ENCODE measurements around the gene FAM156B. TPM values are rescaled to one million over a fixed set of nuclear protein-coding genes. Genes with fewer than 3 reads are reported as not detected.
"Not testable (repeated sequence)": the region's sequence is repeated elsewhere in the genome, so short reads cannot be mapped to it uniquely, and the experiment has no call there.

The FAM156B gene
- polyA plus RNA-seq, 1 experiment: 49.5 TPM

- Histone ChIP-seq H3K27me3 (ENCODE audit: control insufficient read depth, insufficient read depth, low read length) (no peaks in the 10 kb centered on the region), H3K36me3 (ENCODE audit: control insufficient read depth, insufficient read depth, low read length) (no peaks in the 10 kb centered on the region), H3K4me3 (ENCODE audit: low read depth, low read length) (peak overlapping the region; percentile 60)
- DNase-seq (ENCODE audit: low read depth): peak; percentile 62
- TF ChIP-seq CTCF (IDR thresholded peaks at IDR 0.05; ENCODE audit: insufficient read depth, low read depth, low read length): peak; percentile 69
- CTCF ChIA-PET: interaction anchor here (0.6 to 1.0 kb wide), 4 partner anchors 52 to 673 kb away, joined by 3 to 4 read pairs (median 4); no protein-coding TSS in a partner anchor
- POLR2A ChIA-PET: interaction anchor here (0.6 kb wide), 1 partner anchor 87 kb away, joined by 3 read pairs; no protein-coding TSS in a partner anchor
These were observed 37.8 kb downstream of the FAM156B start for GRCh38 chrX:52934704-52935469.

GRCh38 chrX:52935470-52935784 is 38.3 kb downstream of the FAM156B start:
- H3K27me3 ChIP-seq (ENCODE audit: control insufficient read depth, insufficient read depth, low read length); H3K36me3 ChIP-seq (ENCODE audit: control insufficient read depth, insufficient read depth, low read length); DNase-seq (ENCODE audit: low read depth): not testable (repeated sequence)
- H3K4me3 ChIP-seq (ENCODE audit: low read depth, low read length): peak overlapping the region; percentile 60
- CTCF ChIA-PET: interaction anchor here (0.6 to 1.0 kb wide), 4 partner anchors 51 to 673 kb away, joined by 3 to 4 read pairs (median 4); no protein-coding TSS in a partner anchor
- POLR2A ChIA-PET: interaction anchor here (0.6 kb wide), 1 partner anchor 87 kb away, joined by 3 read pairs; no protein-coding TSS in a partner anchor

- POLR2A ChIA-PET, CTCF ChIA-PET: not testable (repeated sequence)
These were observed 43.6 kb downstream of the FAM156B start for GRCh38 chrX:52940704-52941103.

GRCh38 chrX:52941728-52942127 is 44.6 kb downstream of the FAM156B start:
- H3K36me3 ChIP-seq (ENCODE audit: control insufficient read depth, insufficient read depth, low read length); H3K27me3 ChIP-seq (ENCODE audit: control insufficient read depth, insufficient read depth, low read length); POLR2A ChIA-PET; DNase-seq (ENCODE audit: low read depth); H3K4me3 ChIP-seq (ENCODE audit: low read depth, low read length); CTCF ChIA-PET: not testable (repeated sequence)

More at GRCh38 chrX:52940704-52941103, 43.6 kb downstream of the FAM156B start:
- H3K36me3 ChIP-seq (ENCODE audit: control insufficient read depth, insufficient read depth, low read length); DNase-seq (ENCODE audit: low read depth); H3K4me3 ChIP-seq (ENCODE audit: low read depth, low read length); H3K27me3 ChIP-seq (ENCODE audit: control insufficient read depth, insufficient read depth, low read length): not testable (repeated sequence)

GRCh38 chrX:52945838-52946494 is 48.8 kb downstream of the FAM156B start:
- POLR2A ChIA-PET; DNase-seq (ENCODE audit: low read depth); CTCF ChIA-PET; H3K36me3 ChIP-seq (ENCODE audit: control insufficient read depth, insufficient read depth, low read length); H3K4me3 ChIP-seq (ENCODE audit: low read depth, low read length); H3K27me3 ChIP-seq (ENCODE audit: control insufficient read depth, insufficient read depth, low read length): not testable (repeated sequence)

- H3K27me3 ChIP-seq (ENCODE audit: control insufficient read depth, insufficient read depth, low read length); POLR2A ChIA-PET; CTCF ChIA-PET; DNase-seq (ENCODE audit: low read depth); H3K36me3 ChIP-seq (ENCODE audit: control insufficient read depth, insufficient read depth, low read length); H3K4me3 ChIP-seq (ENCODE audit: low read depth, low read length): not testable (repeated sequence)
These were observed 50.4 kb downstream of the FAM156B start for GRCh38 chrX:52947501-52947900.

- H3K4me3 ChIP-seq (ENCODE audit: low read depth, low read length); DNase-seq (ENCODE audit: low read depth); CTCF ChIA-PET; H3K36me3 ChIP-seq (ENCODE audit: control insufficient read depth, insufficient read depth, low read length); H3K27me3 ChIP-seq (ENCODE audit: control insufficient read depth, insufficient read depth, low read length); POLR2A ChIA-PET: not testable (repeated sequence)
These were observed 51.1 kb downstream of the FAM156B start for GRCh38 chrX:52948265-52948664.

- POLR2A ChIA-PET; H3K27me3 ChIP-seq (ENCODE audit: control insufficient read depth, insufficient read depth, low read length); H3K4me3 ChIP-seq (ENCODE audit: low read depth, low read length); H3K36me3 ChIP-seq (ENCODE audit: control insufficient read depth, insufficient read depth, low read length); DNase-seq (ENCODE audit: low read depth); CTCF ChIA-PET: not testable (repeated sequence)
These were observed 52.2 kb downstream of the FAM156B start for GRCh38 chrX:52949325-52949724.

GRCh38 chrX:52949884-52950283 is 52.8 kb downstream of the FAM156B start:
- H3K4me3 ChIP-seq (ENCODE audit: low read depth, low read length); H3K36me3 ChIP-seq (ENCODE audit: control insufficient read depth, insufficient read depth, low read length); DNase-seq (ENCODE audit: low read depth); CTCF ChIA-PET; H3K27me3 ChIP-seq (ENCODE audit: control insufficient read depth, insufficient read depth, low read length); POLR2A ChIA-PET: not testable (repeated sequence)

Other genes starting within 250 kb of the FAM156B start
- gene SSX7, start 242.4 kb upstream of the FAM156B start, polyA plus RNA-seq (2011; rRNA removed): not detected in 2 replicates
- gene SSX2, start 190.2 kb upstream of the FAM156B start, polyA plus RNA-seq (2011; rRNA removed): not detected in 2 replicates
- not detected in 2 replicates for gene SSX2B, start 146.1 kb upstream of the FAM156B start, polyA plus RNA-seq (2011; rRNA removed)
- gene SPANXN5, start 99.9 kb upstream of the FAM156B start, polyA plus RNA-seq (2011; rRNA removed): not detected in 2 replicates
- not detected in 2 replicates for gene XAGE5, start 86.0 kb upstream of the FAM156B start, polyA plus RNA-seq (2011; rRNA removed)
- not detected in 2 replicates for gene XAGE3, start 29.2 kb upstream of the FAM156B start, polyA plus RNA-seq (2011; rRNA removed)
- 27.6 and 33.3 TPM in 2 replicates for gene FAM156A, start 61.2 kb downstream of the FAM156B start, polyA plus RNA-seq (2011; rRNA removed)
- 1.7 and 2.7 TPM in 2 replicates for gene GPR173, start 151.5 kb downstream of the FAM156B start, polyA plus RNA-seq (2011; rRNA removed)
- 22.9 and 29.3 TPM in 2 replicates for gene TSPYL2, start 185.0 kb downstream of the FAM156B start, polyA plus RNA-seq (2011; rRNA removed)
- 2.3 and 2.5 TPM in 2 replicates for gene KANTR, start 196.8 kb downstream of the FAM156B start, polyA plus RNA-seq (2011; rRNA removed)

Data from BJ (cell line).